Liver (tissue), 3 donors: ENCODE data around the gene WFS1.

Experiments used
- EGR1 ChIP-seq, 2 donors: IDR thresholded peaks; 2 replicates each; pipeline ENCODE4 v1.6.1; 2016 to 2018; ENCODE audit warnings: antibody characterized with exemption in 2 of 2, low read depth in 2 of 2
- FOXA1 ChIP-seq: IDR thresholded peaks from 2 replicates; pipeline ENCODE4 v1.6.1; 2016; ENCODE audit warnings: antibody characterized with exemption
- GABPA ChIP-seq, 2 donors: IDR thresholded peaks in 1 of 2; conservative IDR thresholded peaks in 1 of 2; 2 replicates each; pipeline ENCODE4 v1.6.1; 2016; ENCODE audit warnings: antibody characterized with exemption in 2 of 2, mild to moderate bottlenecking in 1 of 2, moderate library complexity in 1 of 2
- HNF4G ChIP-seq: IDR thresholded peaks from 2 replicates; pipeline ENCODE4 v1.6.1; 2016; ENCODE audit warnings: antibody characterized with exemption
- YY1 ChIP-seq: IDR thresholded peaks from 2 replicates; pipeline ENCODE4 v1.6.1; 2016; ENCODE audit warnings: antibody characterized with exemption, mild to moderate bottlenecking
- TF ChIP-seq, protein P1 (sequence below): IDR thresholded peaks from 2 replicates; pipeline ENCODE4 v1.6.1; 2016; ENCODE audit warnings: antibody characterized with exemption
- TF ChIP-seq, protein P2 (sequence below): fragments of 150-350 bp; IDR thresholded peaks from 2 replicates; pipeline ENCODE4 v1.5.1; 2017; ENCODE audit warnings: improper control_type of control experiment, low read depth, low read length; ENCODE audit not compliant: missing input control
- donor health status: healthy.
- donor health status: healthy.

GRCh38 chr4:6271701-6272465 is 2.2 kb downstream of the WFS1 start:
- TF ChIP-seq YY1 (no peak), FOXA1 (no peak), HNF4G (no peak), GABPA (IDR thresholded peaks at IDR 0.05 in 1 of 2, conservative IDR thresholded peaks at IDR 0.05 in 1 of 2) (no peak), EGR1 (IDR thresholded peaks at IDR 0.05; ENCODE audit: low read depth in 2 of 2) (no peak)
- TF ChIP-seq, protein P1, sequence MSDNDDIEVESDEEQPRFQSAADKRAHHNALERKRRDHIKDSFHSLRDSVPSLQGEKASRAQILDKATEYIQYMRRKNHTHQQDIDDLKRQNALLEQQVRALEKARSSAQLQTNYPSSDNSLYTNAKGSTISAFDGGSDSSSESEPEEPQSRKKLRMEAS = no peak
- TF ChIP-seq, protein P2, sequence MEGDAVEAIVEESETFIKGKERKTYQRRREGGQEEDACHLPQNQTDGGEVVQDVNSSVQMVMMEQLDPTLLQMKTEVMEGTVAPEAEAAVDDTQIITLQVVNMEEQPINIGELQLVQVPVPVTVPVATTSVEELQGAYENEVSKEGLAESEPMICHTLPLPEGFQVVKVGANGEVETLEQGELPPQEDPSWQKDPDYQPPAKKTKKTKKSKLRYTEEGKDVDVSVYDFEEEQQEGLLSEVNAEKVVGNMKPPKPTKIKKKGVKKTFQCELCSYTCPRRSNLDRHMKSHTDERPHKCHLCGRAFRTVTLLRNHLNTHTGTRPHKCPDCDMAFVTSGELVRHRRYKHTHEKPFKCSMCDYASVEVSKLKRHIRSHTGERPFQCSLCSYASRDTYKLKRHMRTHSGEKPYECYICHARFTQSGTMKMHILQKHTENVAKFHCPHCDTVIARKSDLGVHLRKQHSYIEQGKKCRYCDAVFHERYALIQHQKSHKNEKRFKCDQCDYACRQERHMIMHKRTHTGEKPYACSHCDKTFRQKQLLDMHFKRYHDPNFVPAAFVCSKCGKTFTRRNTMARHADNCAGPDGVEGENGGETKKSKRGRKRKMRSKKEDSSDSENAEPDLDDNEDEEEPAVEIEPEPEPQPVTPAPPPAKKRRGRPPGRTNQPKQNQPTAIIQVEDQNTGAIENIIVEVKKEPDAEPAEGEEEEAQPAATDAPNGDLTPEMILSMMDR = no peak
